ENCODE data around the gene SCAF1.

DNA sequence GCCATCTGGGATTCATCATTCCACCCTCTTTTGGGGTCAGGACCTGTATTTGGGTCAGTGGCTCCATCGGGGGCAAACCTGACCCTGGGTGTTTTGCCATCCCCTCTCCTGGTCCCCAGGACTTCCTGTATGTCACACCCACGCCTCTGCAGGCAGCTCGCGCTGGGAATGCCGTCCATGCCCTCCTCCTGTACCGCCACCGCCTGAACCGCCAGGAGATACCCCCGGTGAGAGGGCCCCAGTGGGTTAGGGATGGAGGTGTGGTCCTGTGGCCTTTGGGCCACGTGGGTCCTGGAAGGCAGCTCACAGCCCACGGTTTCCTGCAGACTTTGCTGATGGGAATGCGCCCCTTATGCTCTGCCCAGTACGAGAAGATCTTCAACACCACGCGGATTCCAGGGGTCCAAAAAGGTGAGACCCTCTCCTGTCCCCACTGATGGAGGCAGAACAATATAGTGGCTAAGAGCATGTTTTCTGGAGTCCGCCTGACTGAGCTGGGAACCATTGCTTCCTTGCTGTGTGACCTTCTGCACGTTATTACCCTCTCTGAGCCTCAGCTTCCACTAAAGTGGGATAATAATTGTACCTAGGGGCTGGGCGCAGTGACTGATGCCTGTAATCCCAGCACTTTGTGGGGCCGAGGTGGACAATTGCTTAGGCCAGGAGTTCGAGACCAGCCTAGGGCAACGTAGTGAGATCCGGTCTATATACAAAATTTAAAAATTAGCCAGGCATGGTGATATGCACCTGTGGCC lies 63.1 kb downstream of the SCAF1 start:
- TF ChIP-seq, protein P1, sequence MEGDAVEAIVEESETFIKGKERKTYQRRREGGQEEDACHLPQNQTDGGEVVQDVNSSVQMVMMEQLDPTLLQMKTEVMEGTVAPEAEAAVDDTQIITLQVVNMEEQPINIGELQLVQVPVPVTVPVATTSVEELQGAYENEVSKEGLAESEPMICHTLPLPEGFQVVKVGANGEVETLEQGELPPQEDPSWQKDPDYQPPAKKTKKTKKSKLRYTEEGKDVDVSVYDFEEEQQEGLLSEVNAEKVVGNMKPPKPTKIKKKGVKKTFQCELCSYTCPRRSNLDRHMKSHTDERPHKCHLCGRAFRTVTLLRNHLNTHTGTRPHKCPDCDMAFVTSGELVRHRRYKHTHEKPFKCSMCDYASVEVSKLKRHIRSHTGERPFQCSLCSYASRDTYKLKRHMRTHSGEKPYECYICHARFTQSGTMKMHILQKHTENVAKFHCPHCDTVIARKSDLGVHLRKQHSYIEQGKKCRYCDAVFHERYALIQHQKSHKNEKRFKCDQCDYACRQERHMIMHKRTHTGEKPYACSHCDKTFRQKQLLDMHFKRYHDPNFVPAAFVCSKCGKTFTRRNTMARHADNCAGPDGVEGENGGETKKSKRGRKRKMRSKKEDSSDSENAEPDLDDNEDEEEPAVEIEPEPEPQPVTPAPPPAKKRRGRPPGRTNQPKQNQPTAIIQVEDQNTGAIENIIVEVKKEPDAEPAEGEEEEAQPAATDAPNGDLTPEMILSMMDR (IDR thresholded peaks at IDR 0.05), result no peak
- TF ChIP-seq EZH2 (IDR thresholded peaks at IDR 0.05) (no peak), EZH2phosphoT487 (IDR thresholded peaks at IDR 0.05) (no peak)

Measured in neural progenitor cell (in vitro differentiated cells).